K562 (cell line): ENCODE results near the gene ARRDC5. TPM values are rescaled to one million over a fixed set of nuclear protein-coding genes. Genes with fewer than 3 reads are reported as not detected.

Source experiments
- ATAC-seq: fragments of 200-7000 bp; cut with Tn5 transposase; 3 replicates; pipeline ENCODE4 v1.9.1; 2020; ENCODE audit warnings: moderate library complexity
- BruUV-seq: library from RNA; stranded (reverse); fragments of 400-500 nt; replicated peaks from 2 replicates; lab custom pipeline; 2021; lab: Mats Ljungman, UMichigan
- CTCF ChIA-PET: fragments of 300-600 bp; formaldehyde crosslinking; extraction: SDS; loops from one replicate; lab custom pipeline; 2021; ENCODE audit warnings: low intra/inter-chr PET ratio; lab: Yijun Ruan, JAX
- POLR2A ChIA-PET: fragments of 300-600, 350-650 bp; sonication (Branson Sonifier 250); formaldehyde crosslinking; extraction: SDS; loops from one replicate; lab custom pipeline; 2021; ENCODE audit warnings: antibody characterized with exemption, inconsistent platforms; lab: Yijun Ruan, JAX
- DNase-seq, 4 experiments: peaks; one replicate each; pipeline versions ENCODE4 v3.0.0 to v3.0.0-alpha.2; 2011 to 2018; ENCODE audit warnings: low spot score in 3 of 4, mixed read lengths in 3 of 4; ENCODE audit errors: extremely low read depth in 1 of 4
- FAIRE-seq: peaks from 2 replicates; lab custom pipeline; 2011; peaks lifted over from hg19 to GRCh38; lab: Jason Lieb, UNC
- H2AFZ ChIP-seq: 2 replicates; pipeline ENCODE4 v1.6.0; 2011; ENCODE audit warnings: low read depth, low read length, control low read depth, inconsistent platforms
- H3K27ac ChIP-seq: fragments of 200-600 bp; 3 replicates; pipeline ENCODE4 v1.8.0; 2011; ENCODE audit warnings: low read depth, mild to moderate bottlenecking, control low read depth, inconsistent platforms, low read length, moderate library complexity, mixed read lengths; ENCODE audit errors: extremely low read depth
- H3K27me3 ChIP-seq, 2 experiments: fragments of 300-600 bp in 1 of 2; 2 replicates in 1 of 2; 3 replicates in 1 of 2; pipeline versions ENCODE4 v1.6.0 to v1.8.0; 2011; ENCODE audit warnings: inconsistent platforms in 2 of 2, low read length in 2 of 2, mild to moderate bottlenecking in 1 of 2, mixed read lengths in 1 of 2, moderate library complexity in 1 of 2; ENCODE audit not compliant: control insufficient read depth in 2 of 2, insufficient read depth in 2 of 2
- H3K36me3 ChIP-seq: fragments of 300-600 bp; 3 replicates; pipeline ENCODE4 v1.8.0; 2011; ENCODE audit warnings: mild to moderate bottlenecking, low read length, inconsistent platforms; ENCODE audit not compliant: control insufficient read depth, insufficient read depth
- H3K4me1 ChIP-seq, 2 experiments: fragments of 200-600 bp in 1 of 2; replicated peaks in 1 of 2; 2 replicates in 1 of 2; 3 replicates in 1 of 2; pipeline versions ENCODE4 v1.5.1 to v1.8.0; 2011; ENCODE audit warnings: inconsistent platforms in 2 of 2, low read length in 2 of 2, mild to moderate bottlenecking in 1 of 2, mixed read lengths in 1 of 2, moderate library complexity in 1 of 2; ENCODE audit not compliant: control insufficient read depth in 2 of 2, insufficient read depth in 2 of 2
- H3K4me2 ChIP-seq: 2 replicates; pipeline ENCODE4 v1.6.1; 2011; ENCODE audit warnings: low read length, control low read depth, inconsistent platforms, mixed read lengths; ENCODE audit not compliant: insufficient read depth
- H3K4me3 ChIP-seq: fragments of 200-600 bp; sonication (generic), shearing (Covaris generic); 2 replicates; pipeline ENCODE4 v1.5.1; 2016; ENCODE audit warnings: control low read depth, inconsistent platforms
- H3K79me2 ChIP-seq: fragments of 200-600 bp; 3 replicates; pipeline ENCODE4 v1.8.0; 2011; ENCODE audit warnings: low read length, inconsistent platforms; ENCODE audit not compliant: control insufficient read depth, insufficient read depth
- H3K9ac ChIP-seq, 2 experiments: 2 replicates each; pipeline versions ENCODE4 v1.6.0 to v1.6.1; 2011; ENCODE audit warnings: low read depth in 2 of 2, low read length in 2 of 2, control low read depth in 1 of 2, inconsistent platforms in 1 of 2, mild to moderate bottlenecking in 1 of 2, mixed read lengths in 1 of 2; ENCODE audit not compliant: insufficient read depth in 1 of 2
- H3K9me1 ChIP-seq: one replicate; pipeline ENCODE4 v1.6.0; 2011; ENCODE audit warnings: inconsistent platforms, mild to moderate bottlenecking, low read length, moderate library complexity; ENCODE audit not compliant: control insufficient read depth, insufficient read depth
- H3K9me3 ChIP-seq: replicated peaks from 2 replicates; pipeline ENCODE4 v1.5.1; 2011; ENCODE audit warnings: low read depth, low read length, inconsistent platforms; ENCODE audit not compliant: control insufficient read depth, insufficient read depth
- H4K20me1 ChIP-seq: replicated peaks from 2 replicates; pipeline ENCODE4 v1.6.1; 2011; ENCODE audit warnings: low read length, inconsistent platforms, mixed read lengths; ENCODE audit not compliant: control insufficient read depth, insufficient read depth
- ATF3 ChIP-seq, 2 experiments: fragments of 450-650 bp in 1 of 2; sonication (generic) in 1 of 2; formaldehyde crosslinking in 1 of 2; IDR thresholded peaks in 1 of 2; conservative IDR thresholded peaks in 1 of 2; 2 replicates each; pipeline versions ENCODE4 v1.6.1 to v1.8.1; 2016 to 2023; ENCODE audit warnings: mild to moderate bottlenecking in 2 of 2, moderate library complexity in 2 of 2, inconsistent platforms in 1 of 2, missing genetic modification reagents in 1 of 2
- DPF2 ChIP-seq: fragments of 450-650 bp; IDR thresholded peaks from 2 replicates; pipeline ENCODE4 v1.6.1; 2016
- JUN ChIP-seq, 2 experiments: sonication (generic) in 1 of 2; formaldehyde crosslinking in 1 of 2; IDR thresholded peaks; 2 replicates each; pipeline versions ENCODE4 v1.6.1 to v1.8.0; 2012 to 2022; ENCODE audit warnings: borderline replicate concordance in 2 of 2, mild to moderate bottlenecking in 2 of 2, improper control_type of control experiment in 1 of 2, low read depth in 1 of 2, low read length in 1 of 2, missing genetic modification reagents in 1 of 2
- WGBS: fragments of 100-300 bp; shearing (Covaris generic); methylation state at CpG from one replicate; pipeline ENCODE4 v1.1.6; 2016; ENCODE audit warnings: low coverage, mixed read lengths; ENCODE audit not compliant: insufficient coverage; ENCODE audit errors: missing lambda C conversion rate; 5-methylcytosine and 5-hydroxymethylcytosine counted together
- in situ Hi-C: fragments of 300-500 bp; cut with MboI; formaldehyde crosslinking; loops from 4 replicates; pipeline ENCODE4 v1.15.0; 2018; ENCODE audit warnings: inconsistent platforms, mixed read lengths
- intact Hi-C: fragments of 100-400 bp; cut with micrococcal nuclease; formaldehyde crosslinking; loops from 2 replicates; pipeline ENCODE4 v1.14.2; 2022
- polyA plus RNA-seq, 8 experiments: library from polyadenylated mRNA; depleted of rRNA in 4 of 8; stranded (reverse) in 5 of 8; unstranded in 3 of 8; fragments of >200 nt; fragmentation: Nextera tagmentation in 2 of 8; fragmentation: Illumina TruSeq in 1 of 8; extraction: Ambion mirVana in 2 of 8; extraction: Trizol in 1 of 8; gene quantifications; 2 replicates each; pipeline versions ENCODE4 v1.2.1 to v1.2.3, GENCODE V29; 2011 to 2014; ENCODE audit warnings: inconsistent platforms in 1 of 8, missing spikeins in 1 of 8
- total RNA-seq, 7 experiments: library from RNA; depleted of rRNA in 6 of 7; stranded (reverse); fragments of >200 nt in 6 of 7; fragmentation: Illumina TruSeq in 2 of 7; extraction: Trizol in 2 of 7; gene quantifications; 2 replicates each; pipeline versions ENCODE4 v1.2.1 to v1.2.3, GENCODE V29; 2011 to 2021; ENCODE audit warnings: low replicate concordance in 1 of 7
- TF ChIP-seq, protein P1 (sequence below): fragments of 250-450 bp; sonication (Bioruptor Pico); IDR thresholded peaks from 2 replicates; pipeline ENCODE4 v1.5.1; 2021; ENCODE audit warnings: mild to moderate bottlenecking
- TF ChIP-seq, protein P2 (sequence below), 2 experiments: fragments of 450-650 bp in 1 of 2; sonication (generic) in 1 of 2; formaldehyde crosslinking; conservative IDR thresholded peaks; 2 replicates each; pipeline versions ENCODE4 v1.4.0 to v1.8.1; 2020 to 2022; ENCODE audit warnings: mild to moderate bottlenecking in 1 of 2, missing genetic modification reagents in 1 of 2
- TF ChIP-seq, protein P3 (sequence below): fragments of 250-450 bp; sonication (Bioruptor Pico); IDR thresholded peaks from 2 replicates; pipeline ENCODE4 v1.8.0; 2021; ENCODE audit warnings: borderline replicate concordance, mild to moderate bottlenecking, moderate library complexity; ENCODE audit not compliant: poor library complexity, severe bottlenecking
- TF ChIP-seq, protein P4 (sequence below): sonication (generic); formaldehyde crosslinking; IDR thresholded peaks from 2 replicates; pipeline ENCODE4 v1.8.0; 2022; ENCODE audit warnings: missing genetic modification reagents, mild to moderate bottlenecking, borderline replicate concordance
- TF ChIP-seq, protein P5 (sequence below), 2 experiments: IDR thresholded peaks; 2 replicates each; pipeline ENCODE4 v1.6.1; 2012; ENCODE audit warnings: improper control_type of control experiment in 2 of 2, low read depth in 2 of 2, low read length in 2 of 2, borderline replicate concordance in 1 of 2

Gene ARRDC5
- total and polyA plus RNA-seq, 9 of the 15 experiments (the other 6 are each of a cell fraction or from before 2014, with no cell fraction given), result not detected

DNA sequence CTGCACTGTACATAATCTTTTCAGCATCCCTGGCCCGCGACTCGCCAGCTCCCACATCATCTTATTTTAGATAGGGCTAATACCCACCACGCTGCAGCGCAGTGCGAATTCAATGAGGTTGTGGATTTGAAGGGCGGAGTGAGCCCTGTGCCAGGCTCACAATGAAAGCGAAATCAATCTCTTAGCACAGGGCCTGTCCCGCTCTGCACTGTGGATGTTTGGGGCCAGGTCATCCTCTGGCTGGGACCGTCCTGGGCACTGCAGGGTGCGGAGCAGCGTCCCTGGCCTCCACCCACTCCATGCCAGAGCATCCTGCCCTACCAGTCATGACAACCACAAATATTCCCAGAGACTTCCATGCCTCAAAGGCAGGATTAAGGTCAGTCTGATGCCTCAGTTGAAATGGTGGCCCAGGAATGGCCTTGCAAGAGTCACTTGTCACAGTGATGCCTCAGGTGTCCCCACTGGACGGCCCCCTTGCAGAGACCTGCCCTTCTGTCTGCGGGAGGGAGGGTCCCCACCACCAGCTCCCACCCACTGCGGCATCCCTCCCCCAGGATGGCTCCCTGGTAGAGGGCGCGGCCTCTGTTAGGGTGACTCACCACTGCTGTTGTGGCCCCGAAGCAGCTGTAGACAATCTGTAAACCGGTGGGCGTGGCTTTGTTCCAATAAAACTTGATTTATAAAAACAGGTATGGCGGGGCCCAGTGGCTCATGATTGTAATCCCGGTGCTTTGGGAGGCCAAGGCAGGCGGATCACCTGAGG is 12.2 kb upstream of the ARRDC5 start:
- BruUV-seq, result no TSS peak
- 67% methylated on average over 22 of the region's 23 CpGs for WGBS
- Histone ChIP-seq H3K79me2 (peaks cover 87% of the 10 kb centered on the region), H3K9ac (peak overlapping the region in 1 of 2 experiments; percentile 87; a peak in 2 of 4 replicates), H3K27me3 (no peaks in the 10 kb centered on the region), H2AFZ (no peak overlapping the region), H3K27ac (peak overlapping the region; percentile 10; the same call in 2 of the 3 replicates), H3K9me3 (no peaks in the 10 kb centered on the region), H3K4me2 (no peak overlapping the region), H3K4me1 (peaks cover 23 to 39% of the 10 kb centered on the region in 2 experiments), H3K9me1 (peaks cover 3% of the 10 kb centered on the region), H3K4me3 (no peak overlapping the region), H3K36me3 (peaks cover 79% of the 10 kb centered on the region), H4K20me1 (peaks cover 12% of the 10 kb centered on the region; the same call in 1 of the 2 replicates)
- DNase-seq (peak; percentile 67 to 70 (median 70)), ATAC-seq (peak; percentile 78), FAIRE-seq (peak; percentile 67)
- in situ Hi-C loops, result loop anchor here (5.0 kb wide), 1 partner anchor 108 kb away; no protein-coding TSS in a partner anchor
- ChIA-PET POLR2A (no interaction called here), CTCF (interaction anchor here (1.2 kb wide), 1 partner anchor 105 kb away, joined by 3 read pairs; no protein-coding TSS in a partner anchor)
- intact Hi-C loops, result no loop called here
- TF ChIP-seq, protein P1, sequence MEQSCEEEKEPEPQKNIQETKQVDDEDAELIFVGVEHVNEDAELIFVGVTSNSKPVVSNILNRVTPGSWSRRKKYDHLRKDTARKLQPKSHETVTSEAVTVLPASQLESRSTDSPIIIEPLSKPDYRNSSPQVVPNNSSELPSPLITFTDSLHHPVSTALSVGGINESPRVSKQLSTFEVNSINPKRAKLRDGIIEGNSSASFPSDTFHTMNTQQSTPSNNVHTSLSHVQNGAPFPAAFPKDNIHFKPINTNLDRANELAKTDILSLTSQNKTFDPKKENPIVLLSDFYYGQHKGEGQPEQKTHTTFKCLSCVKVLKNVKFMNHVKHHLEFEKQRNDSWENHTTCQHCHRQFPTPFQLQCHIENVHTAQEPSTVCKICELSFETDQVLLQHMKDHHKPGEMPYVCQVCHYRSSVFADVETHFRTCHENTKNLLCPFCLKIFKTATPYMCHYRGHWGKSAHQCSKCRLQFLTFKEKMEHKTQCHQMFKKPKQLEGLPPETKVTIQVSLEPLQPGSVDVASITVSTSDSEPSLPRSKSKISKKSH (CRISPR knock-in tag), result no peak
- TF ChIP-seq ATF3 (IDR thresholded peaks at IDR 0.05) (peak; percentile 92), ATF3 (CRISPR knock-in tag; conservative IDR thresholded peaks at IDR 0.05) (peak; percentile 70; the same call in 1 of the 2 replicates), DPF2 (peak; percentile 50; the same call in 1 of the 2 replicates), JUN (IDR thresholded peaks at IDR 0.05; ENCODE audit: borderline replicate concordance, low read depth, low read length) (0 out of 2 replicates have a peak, but pooled peaks have one; percentile 55), JUN (CRISPR knock-in tag; IDR thresholded peaks at IDR 0.05; ENCODE audit: borderline replicate concordance) (no peak)
- TF ChIP-seq, protein P2, sequence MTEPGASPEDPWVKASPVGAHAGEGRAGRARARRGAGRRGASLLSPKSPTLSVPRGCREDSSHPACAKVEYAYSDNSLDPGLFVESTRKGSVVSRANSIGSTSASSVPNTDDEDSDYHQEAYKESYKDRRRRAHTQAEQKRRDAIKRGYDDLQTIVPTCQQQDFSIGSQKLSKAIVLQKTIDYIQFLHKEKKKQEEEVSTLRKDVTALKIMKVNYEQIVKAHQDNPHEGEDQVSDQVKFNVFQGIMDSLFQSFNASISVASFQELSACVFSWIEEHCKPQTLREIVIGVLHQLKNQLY (CRISPR knock-in tag; conservative IDR thresholded peaks at IDR 0.05), result no peak
- TF ChIP-seq, protein P3, sequence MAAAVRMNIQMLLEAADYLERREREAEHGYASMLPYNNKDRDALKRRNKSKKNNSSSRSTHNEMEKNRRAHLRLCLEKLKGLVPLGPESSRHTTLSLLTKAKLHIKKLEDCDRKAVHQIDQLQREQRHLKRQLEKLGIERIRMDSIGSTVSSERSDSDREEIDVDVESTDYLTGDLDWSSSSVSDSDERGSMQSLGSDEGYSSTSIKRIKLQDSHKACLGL (CRISPR knock-in tag), result no peak
- TF ChIP-seq, protein P4, sequence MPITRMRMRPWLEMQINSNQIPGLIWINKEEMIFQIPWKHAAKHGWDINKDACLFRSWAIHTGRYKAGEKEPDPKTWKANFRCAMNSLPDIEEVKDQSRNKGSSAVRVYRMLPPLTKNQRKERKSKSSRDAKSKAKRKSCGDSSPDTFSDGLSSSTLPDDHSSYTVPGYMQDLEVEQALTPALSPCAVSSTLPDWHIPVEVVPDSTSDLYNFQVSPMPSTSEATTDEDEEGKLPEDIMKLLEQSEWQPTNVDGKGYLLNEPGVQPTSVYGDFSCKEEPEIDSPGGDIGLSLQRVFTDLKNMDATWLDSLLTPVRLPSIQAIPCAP (CRISPR knock-in tag), result no peak
- TF ChIP-seq, protein P5, sequence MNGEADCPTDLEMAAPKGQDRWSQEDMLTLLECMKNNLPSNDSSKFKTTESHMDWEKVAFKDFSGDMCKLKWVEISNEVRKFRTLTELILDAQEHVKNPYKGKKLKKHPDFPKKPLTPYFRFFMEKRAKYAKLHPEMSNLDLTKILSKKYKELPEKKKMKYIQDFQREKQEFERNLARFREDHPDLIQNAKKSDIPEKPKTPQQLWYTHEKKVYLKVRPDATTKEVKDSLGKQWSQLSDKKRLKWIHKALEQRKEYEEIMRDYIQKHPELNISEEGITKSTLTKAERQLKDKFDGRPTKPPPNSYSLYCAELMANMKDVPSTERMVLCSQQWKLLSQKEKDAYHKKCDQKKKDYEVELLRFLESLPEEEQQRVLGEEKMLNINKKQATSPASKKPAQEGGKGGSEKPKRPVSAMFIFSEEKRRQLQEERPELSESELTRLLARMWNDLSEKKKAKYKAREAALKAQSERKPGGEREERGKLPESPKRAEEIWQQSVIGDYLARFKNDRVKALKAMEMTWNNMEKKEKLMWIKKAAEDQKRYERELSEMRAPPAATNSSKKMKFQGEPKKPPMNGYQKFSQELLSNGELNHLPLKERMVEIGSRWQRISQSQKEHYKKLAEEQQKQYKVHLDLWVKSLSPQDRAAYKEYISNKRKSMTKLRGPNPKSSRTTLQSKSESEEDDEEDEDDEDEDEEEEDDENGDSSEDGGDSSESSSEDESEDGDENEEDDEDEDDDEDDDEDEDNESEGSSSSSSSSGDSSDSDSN (IDR thresholded peaks at IDR 0.05; ENCODE audit: borderline replicate concordance in 1 of 2, low read depth in 2 of 2, low read length in 2 of 2), result no peak
